ENCODE data around the gene RBM33. TPM values are rescaled to one million over a fixed set of nuclear protein-coding genes. Genes with fewer than 3 reads are reported as not detected.

Gene RBM33
- total and polyA plus RNA-seq, 2 of the 8 experiments (the other 6 are each of a cell fraction or from before 2014, with no cell fraction given) = 16.5 to 64.6 TPM

DNA sequence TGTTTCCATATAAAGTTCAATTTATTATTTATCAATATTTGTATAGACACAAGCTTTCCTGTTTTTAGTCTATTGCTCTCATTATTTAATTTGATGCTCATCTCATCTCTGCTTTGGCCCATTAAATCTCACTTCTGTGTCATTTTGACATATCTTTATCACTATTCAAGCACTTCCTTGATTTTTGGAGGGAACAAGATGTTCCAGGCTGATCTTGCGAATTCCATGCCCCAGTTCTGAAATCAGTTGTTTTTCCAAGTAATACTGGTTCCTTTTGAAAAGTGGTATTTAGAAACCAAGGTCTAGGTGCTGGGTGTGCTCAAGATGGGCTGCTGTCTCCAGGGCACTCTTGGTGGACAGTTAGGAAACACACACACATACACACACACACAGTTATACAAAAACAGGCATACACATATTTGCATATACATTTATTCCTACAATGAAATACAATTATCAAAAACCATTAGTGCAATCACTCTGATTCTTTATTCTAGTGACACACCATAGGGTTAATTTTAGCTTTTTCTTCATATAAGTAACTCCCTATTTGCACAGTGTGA lies 4.4 kb upstream of the RBM33 start:
- Histone ChIP-seq H4K20me1 (replicated peaks in 1 of 2; ENCODE audit: control insufficient read depth in 1 of 2, insufficient read depth in 2 of 2, low read length in 2 of 2) (no peaks in the 10 kb centered on the region), H2BK12ac (ENCODE audit: low read depth, low read length) (no peak overlapping the region), H3K9ac (replicated peaks in 1 of 4; ENCODE audit: extremely low read depth in 1 of 4, low read depth in 3 of 4, low read length in 3 of 4) (no peak overlapping the region), H2BK120ac (replicated peaks; ENCODE audit: low read depth, low read length) (no peak overlapping the region), H2AFZ (ENCODE audit: low read length) (no peak overlapping the region), H2AK5ac (ENCODE audit: low read depth, low read length) (no peak overlapping the region), H3K4me1 (replicated peaks in 1 of 4; ENCODE audit: control insufficient read depth in 3 of 4, insufficient read depth in 4 of 4, low read length in 3 of 4) (peaks cover 0 to 3% (median 0%) of the 10 kb centered on the region in 4 experiments; a peak in 1 of 7 replicates), H2BK15ac (ENCODE audit: low read length) (no peak overlapping the region), H3K23me2 (ENCODE audit: low read depth, low read length) (peaks cover 7% of the 10 kb centered on the region; the same call in 1 of the 2 replicates), H4K8ac (ENCODE audit: extremely low read depth, insufficient read depth, low read length) (no peak overlapping the region), H2BK5ac (ENCODE audit: low read depth, low read length) (no peak overlapping the region), H3K9me3 (ENCODE audit: insufficient read depth in 2 of 2, low read depth in 1 of 2, low read length in 1 of 2) (peaks cover 44 to 48% of the 10 kb centered on the region in 2 experiments), H3K27ac (ENCODE audit: low read depth, low read length) (no peak overlapping the region), H3K4me2 (ENCODE audit: insufficient read depth in 1 of 2, low read depth in 2 of 2, low read length in 2 of 2) (no peak overlapping the region), H3K4ac (replicated peaks; ENCODE audit: insufficient read length, low read depth, low read length) (no peak overlapping the region), H3K18ac (ENCODE audit: extremely low read depth, low read length) (no peak overlapping the region), H3K14ac (ENCODE audit: insufficient read length) (no peak overlapping the region), H3K79me2 (ENCODE audit: control insufficient read depth in 1 of 2, insufficient read depth in 2 of 2, low read length in 2 of 2) (peaks cover under 1 to 7% of the 10 kb centered on the region in 2 experiments; a peak in 2 of 4 replicates), H3K79me1 (ENCODE audit: low read depth, low read length) (no peaks in the 10 kb centered on the region), H3K56ac (replicated peaks; ENCODE audit: insufficient read length, low read depth, low read length) (no peak overlapping the region), H3K27me3 (replicated peaks in 1 of 4; ENCODE audit: control insufficient read depth in 3 of 4, extremely low read depth in 1 of 4, insufficient read depth in 3 of 4, low read length in 3 of 4) (no peaks in the 10 kb centered on the region; a peak in 3 of 7 replicates), H4K5ac (ENCODE audit: insufficient read length, low read depth, low read length) (no peak overlapping the region), H3K23ac (ENCODE audit: insufficient read length) (no peak overlapping the region), H3K36me3 (ENCODE audit: control insufficient read depth in 2 of 4, insufficient read depth in 4 of 4, low read length in 3 of 4) (peaks cover 4 to 23% (median 13%) of the 10 kb centered on the region in 4 experiments; a peak in 5 of 8 replicates), H2BK20ac (ENCODE audit: low read length) (no peak overlapping the region), H4K91ac (replicated peaks; ENCODE audit: insufficient read length, low read length) (no peak overlapping the region), H3K4me3 (ENCODE audit: extremely low read depth in 1 of 4, insufficient read depth in 2 of 4, low read depth in 3 of 4, low read length in 4 of 4) (no peak overlapping the region)
- ChIA-PET POLR2A (ENCODE audit: partially characterized antibody) (no interaction called here), CTCF (ENCODE audit: partially characterized antibody) (interaction anchor here (1.5 kb wide), 1 partner anchor 14 kb away, joined by 3 read pairs; no protein-coding TSS in a partner anchor)
- TF ChIP-seq CHD2 (IDR thresholded peaks at IDR 0.05; ENCODE audit: low read length) = no peak
- TF ChIP-seq, protein P1, sequence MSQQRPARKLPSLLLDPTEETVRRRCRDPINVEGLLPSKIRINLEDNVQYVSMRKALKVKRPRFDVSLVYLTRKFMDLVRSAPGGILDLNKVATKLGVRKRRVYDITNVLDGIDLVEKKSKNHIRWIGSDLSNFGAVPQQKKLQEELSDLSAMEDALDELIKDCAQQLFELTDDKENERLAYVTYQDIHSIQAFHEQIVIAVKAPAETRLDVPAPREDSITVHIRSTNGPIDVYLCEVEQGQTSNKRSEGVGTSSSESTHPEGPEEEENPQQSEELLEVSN (IDR thresholded peaks at IDR 0.05) = peak; percentile 54; the same call in 1 of the 2 replicates
- DNase-seq (ENCODE audit: low read depth in 1 of 2, low spot score in 2 of 2) = no peak
- no peak for FAIRE-seq
- 91% methylated on average over 1 of the region's 1 CpG; no CpG with 5 or more reads in 1 of the 2 experiments for WGBS, 2 experiments (ENCODE audit: extremely low coverage in 1 of 2, insufficient coverage in 1 of 2, insufficient read length in 1 of 2, insufficient replicate concordance in 2 of 2, low coverage in 1 of 2, low lambda C conversion rate in 2 of 2, missing lambda C conversion rate in 1 of 2)
